ENCODE results near the gene KDELR1.

The KDELR1 gene

GRCh38 chr19:48370955-48371354 lies 20.4 kb downstream of the KDELR1 start:
- no peak for DNase-seq

GRCh38 chr19:48368936-48369335 lies 22.4 kb downstream of the KDELR1 start:
- DNase-seq: no peak

- DNase-seq: no peak
Measured at GRCh38 chr19:48367855-48368254, 23.5 kb downstream of the KDELR1 start.

- no peak for DNase-seq
Measured at GRCh38 chr19:48365602-48366001, 25.7 kb downstream of the KDELR1 start.

- no peak for DNase-seq
Measured at GRCh38 chr19:48364598-48365348, 26.6 kb downstream of the KDELR1 start.

- peak; percentile 100 for DNase-seq
Measured at GRCh38 chr19:48363810-48364597, 27.3 kb downstream of the KDELR1 start, which contains the start of the genes SYNGR4 and TMEM143. Gene SYNGR4, plus strand, starts transcription at chr19:48364367. Its CDS starts 1,476 bp downstream, at chr19:48365843. Gene TMEM143, minus strand, starts transcription at chr19:48363940. Its CDS starts 20 bp downstream, at chr19:48363920.

GRCh38 chr19:48363500-48363809 lies 27.9 kb downstream of the KDELR1 start:
- DNase-seq: no peak

- DNase-seq: peak; percentile 95
Measured at GRCh38 chr19:48362716-48363499, 28.4 kb downstream of the KDELR1 start.

- DNase-seq: no peak
Measured at GRCh38 chr19:48361912-48362311, 29.4 kb downstream of the KDELR1 start.

- DNase-seq: no peak
Measured at GRCh38 chr19:48359123-48359522, 32.2 kb downstream of the KDELR1 start.

GRCh38 chr19:48355365-48355954 lies 35.9 kb downstream of the KDELR1 start:
- no peak for DNase-seq

- DNase-seq: no peak
Measured at GRCh38 chr19:48354332-48354992, 36.9 kb downstream of the KDELR1 start.

GRCh38 chr19:48353677-48354076 lies 37.7 kb downstream of the KDELR1 start:
- no peak for DNase-seq

- DNase-seq: peak; percentile 49
Measured at GRCh38 chr19:48351341-48351752, 40.0 kb downstream of the KDELR1 start.

- DNase-seq: no peak
Measured at GRCh38 chr19:48350856-48351255, 40.5 kb downstream of the KDELR1 start.

- DNase-seq: no peak
Measured at GRCh38 chr19:48348737-48349136, 42.6 kb downstream of the KDELR1 start.

- no peak for DNase-seq
Measured at GRCh38 chr19:48348045-48348444, 43.3 kb downstream of the KDELR1 start.

GRCh38 chr19:48346191-48346590 lies 45.2 kb downstream of the KDELR1 start:
- no peak for DNase-seq

GRCh38 chr19:48344892-48345291 lies 46.5 kb downstream of the KDELR1 start:
- no peak for DNase-seq

GRCh38 chr19:48342841-48343540 lies 48.4 kb downstream of the KDELR1 start:
- DNase-seq: no peak

- DNase-seq: no peak
Measured at GRCh38 chr19:48342414-48342738, 49.0 kb downstream of the KDELR1 start.

Data from fibroblast of upper back skin (primary cell).